GM10266 (cell line): ENCODE data around the gene CCDC187.

Source experiments
- DNase-seq: peaks from one replicate; pipeline ENCODE4 v3.0.0; 2012; ENCODE audit errors: extremely low spot score
- CTCF ChIP-seq: IDR thresholded peaks from 2 replicates; pipeline ENCODE4 v1.5.1; 2012; ENCODE audit warnings: mild to moderate bottlenecking, low read depth; ENCODE audit not compliant: control insufficient read depth, insufficient read depth; ENCODE audit errors: missing control alignments

CCDC187 gene

GRCh38 chr9:136329636-136330405, 25.9 kb upstream of the CCDC187 start:
- TF ChIP-seq CTCF: no peak

DNA sequence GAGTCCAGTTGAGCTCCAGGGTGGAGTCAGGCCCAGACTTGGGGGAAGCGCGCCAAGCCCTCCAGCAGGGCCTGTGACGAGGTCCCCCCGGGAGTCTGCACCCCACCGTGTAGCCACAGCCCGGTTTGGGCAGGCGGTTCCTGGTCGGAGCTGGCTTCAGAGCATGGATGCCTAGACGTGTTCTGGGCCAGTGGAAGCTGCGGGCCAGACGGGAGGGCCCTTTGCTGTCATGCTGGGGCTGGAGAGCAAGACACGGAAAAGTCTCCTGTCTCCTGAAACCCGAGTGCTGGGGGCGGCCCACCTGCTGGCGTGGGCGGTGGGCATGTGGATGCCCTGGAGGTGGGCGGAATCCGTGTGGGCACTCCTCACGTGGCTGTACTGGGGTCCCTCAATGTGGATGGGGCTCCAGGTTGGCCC, 25.3 kb upstream of the CCDC187 start:
- no peak for DNase-seq
- TF ChIP-seq CTCF: no peak

More at GRCh38 chr9:136329636-136330405, 25.9 kb upstream of the CCDC187 start:
- no peak for DNase-seq

DNA sequence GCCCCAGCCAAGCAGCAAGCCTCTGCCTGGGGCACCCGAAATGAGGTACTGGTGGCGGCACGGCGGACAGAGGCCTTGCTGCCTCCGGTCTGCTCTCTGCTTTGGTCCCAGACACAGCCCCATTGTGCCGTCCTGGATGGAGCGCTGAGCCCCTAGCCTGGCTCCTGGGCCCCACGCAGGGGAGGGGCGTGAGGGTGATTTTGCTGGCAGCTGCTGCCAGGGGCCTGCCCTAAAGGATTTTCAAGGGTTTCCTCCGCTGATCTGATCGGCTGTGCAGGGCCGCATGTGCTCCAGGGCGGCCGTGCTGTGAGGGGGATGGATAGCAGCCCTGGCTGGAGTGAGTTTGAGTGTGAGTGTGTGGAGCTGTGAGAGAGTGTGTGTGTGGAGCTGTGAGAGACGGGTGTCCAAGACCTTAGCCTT, 24.7 kb upstream of the CCDC187 start:
- no peak for TF ChIP-seq CTCF
- DNase-seq: no peak

DNA sequence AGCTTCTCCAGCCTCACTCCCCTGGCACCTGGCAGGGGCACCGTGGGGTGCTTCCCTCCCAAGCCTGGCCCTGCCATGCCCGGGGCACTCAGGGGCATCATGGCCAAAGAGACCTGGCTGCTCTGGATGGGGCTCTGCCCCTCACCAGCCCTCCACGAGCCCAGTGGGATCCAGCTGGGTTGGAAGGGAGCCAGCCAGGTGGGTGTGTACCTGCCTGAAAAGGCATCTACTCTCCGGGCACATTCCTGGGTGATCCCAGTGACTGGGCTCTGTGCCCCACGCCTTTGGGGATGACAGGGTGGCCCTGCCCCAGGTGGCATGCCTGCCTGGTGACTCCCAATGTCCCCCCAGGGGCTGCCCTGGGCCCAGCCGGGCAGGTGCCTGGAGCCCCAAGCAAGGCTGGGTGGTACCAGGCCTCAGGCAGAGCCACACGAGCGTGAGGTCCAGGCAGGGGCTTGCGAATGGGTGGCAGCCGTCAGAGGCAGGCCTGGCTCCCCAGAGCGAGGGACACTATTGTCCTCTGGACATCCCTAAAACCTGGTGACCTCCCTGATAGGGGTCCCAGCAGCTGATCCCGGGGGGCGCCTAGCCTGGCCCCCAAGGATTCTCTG, 24.2 kb upstream of the CCDC187 start:
- no peak for DNase-seq
- TF ChIP-seq CTCF: no peak

- DNase-seq: peak; percentile 70
- no peak for TF ChIP-seq CTCF
Observed at GRCh38 chr9:136327304-136327974, 23.5 kb upstream of the CCDC187 start, which contains the start of gene GPSM1. Gene GPSM1, plus strand, starts transcription at chr9:136327539. Its CDS starts 157 bp downstream, at chr9:136327696.

- TF ChIP-seq CTCF: no peak
- no peak for DNase-seq
Observed at GRCh38 chr9:136326761-136327303, 22.9 kb upstream of the CCDC187 start.
